Measurements from ENCODE around the gene ZNF436. TPM values are rescaled to one million over a fixed set of nuclear protein-coding genes. Genes with fewer than 3 reads are reported as not detected.

Gene ZNF436
- total and polyA plus RNA-seq, 9 of the 15 experiments (the other 6 are each of a cell fraction or from before 2014, with no cell fraction given): 2.1 to 11.3 (median 6.8) TPM

DNA sequence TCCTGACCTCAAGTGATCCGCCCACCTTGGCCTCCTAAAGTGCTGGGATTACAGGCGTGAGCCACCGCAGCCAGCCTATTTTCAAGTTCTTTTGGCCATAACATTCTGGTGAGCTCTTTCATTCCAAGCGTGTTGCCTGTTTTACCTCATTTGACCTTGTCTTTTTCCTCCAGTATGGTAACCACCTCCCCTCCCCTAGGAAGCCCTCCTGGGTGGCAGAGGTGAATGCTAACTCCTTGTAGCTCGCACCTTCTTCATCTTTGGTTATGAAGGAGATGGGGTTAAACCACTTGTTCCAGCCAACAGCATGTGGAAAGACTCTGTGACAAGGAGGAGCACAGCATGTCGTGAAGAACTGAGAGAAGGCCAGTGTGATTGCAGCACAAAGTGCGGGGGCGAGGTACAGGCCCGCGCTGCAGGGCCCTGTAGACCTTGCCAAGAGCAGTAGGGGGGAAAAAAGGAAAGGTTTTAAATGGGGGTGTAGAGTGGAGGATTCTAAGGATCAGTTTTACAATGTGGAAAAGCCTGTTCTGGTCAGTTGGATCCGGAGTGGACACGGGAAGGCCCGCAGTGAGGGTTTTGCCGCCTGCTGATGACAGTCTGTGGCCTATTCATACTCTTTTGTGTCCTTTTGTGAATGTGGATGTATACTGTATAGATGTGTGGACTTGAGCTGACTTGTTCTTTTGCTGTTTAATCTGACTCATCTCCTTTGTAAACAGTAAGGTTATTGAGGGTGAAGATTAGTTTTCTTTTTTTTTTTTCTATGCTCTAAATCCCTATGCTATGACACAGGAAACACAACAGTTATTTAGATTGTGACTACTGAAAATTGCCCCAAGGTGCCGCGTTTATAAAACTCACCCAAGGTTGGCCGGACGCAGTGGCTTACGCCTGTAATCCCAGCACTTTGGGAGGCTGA lies 7.5 kb upstream of the ZNF436 start (continued):
- TF ChIP-seq ZFP36 (IDR thresholded peaks at IDR 0.05; ENCODE audit: low read depth, low read length, partially characterized antibody) (peak; percentile 88), RB1 (IDR thresholded peaks at IDR 0.05; ENCODE audit: low read depth) (peak; percentile 24; the same call in 1 of the 2 replicates), CBX2 (IDR thresholded peaks at IDR 0.05; ENCODE audit: insufficient read depth, low read length, poor library complexity, severe bottlenecking) (no peak), ETV5 (CRISPR knock-in tag; IDR thresholded peaks at IDR 0.05; ENCODE audit: low read depth) (peak; percentile 65; the same call in 1 of the 2 replicates), RAD51 (IDR thresholded peaks at IDR 0.05; ENCODE audit: borderline replicate concordance, low read depth) (no peak), HDAC1 (IDR thresholded peaks at IDR 0.05) (0 out of 4 replicates have a peak, but pooled peaks of 1 of the 2 experiments have one; percentile 37), CEBPB (tag; IDR thresholded peaks at IDR 0.05) (peak; percentile 77), FOXK2 (conservative IDR thresholded peaks at IDR 0.05 in 1 of 2, IDR thresholded peaks at IDR 0.05 in 1 of 2; ENCODE audit: low read depth in 2 of 2) (peak; percentile 64 to 70; a peak in 3 of 4 replicates), CSDE1 (IDR thresholded peaks at IDR 0.05) (no peak), DACH1 (IDR thresholded peaks at IDR 0.05; ENCODE audit: partially characterized antibody) (no peak), CHD1 (IDR thresholded peaks at IDR 0.05; ENCODE audit: low read length) (no peak)
- TF ChIP-seq, protein P1, sequence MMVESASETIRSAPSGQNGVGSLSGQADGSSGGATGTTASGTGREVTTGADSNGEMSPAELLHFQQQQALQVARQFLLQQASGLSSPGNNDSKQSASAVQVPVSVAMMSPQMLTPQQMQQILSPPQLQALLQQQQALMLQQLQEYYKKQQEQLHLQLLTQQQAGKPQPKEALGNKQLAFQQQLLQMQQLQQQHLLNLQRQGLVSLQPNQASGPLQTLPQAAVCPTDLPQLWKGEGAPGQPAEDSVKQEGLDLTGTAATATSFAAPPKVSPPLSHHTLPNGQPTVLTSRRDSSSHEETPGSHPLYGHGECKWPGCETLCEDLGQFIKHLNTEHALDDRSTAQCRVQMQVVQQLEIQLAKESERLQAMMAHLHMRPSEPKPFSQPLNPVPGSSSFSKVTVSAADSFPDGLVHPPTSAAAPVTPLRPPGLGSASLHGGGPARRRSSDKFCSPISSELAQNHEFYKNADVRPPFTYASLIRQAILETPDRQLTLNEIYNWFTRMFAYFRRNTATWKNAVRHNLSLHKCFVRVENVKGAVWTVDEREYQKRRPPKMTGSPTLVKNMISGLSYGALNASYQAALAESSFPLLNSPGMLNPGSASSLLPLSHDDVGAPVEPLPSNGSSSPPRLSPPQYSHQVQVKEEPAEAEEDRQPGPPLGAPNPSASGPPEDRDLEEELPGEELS (CRISPR knock-in tag; IDR thresholded peaks at IDR 0.05; ENCODE audit: borderline replicate concordance): peak; percentile 40; the same call in 1 of the 2 replicates
